ENCODE data around the gene ALG9. TPM values are rescaled to one million over a fixed set of nuclear protein-coding genes. Genes with fewer than 3 reads are reported as not detected.

ALG9 gene
- total RNA-seq, 4 donors from 2014 or later = 23.6 to 60.2 (median 49.4) TPM

GRCh38 chr11:111764621-111765020 is 106.8 kb downstream of the ALG9 start:
- H3K27ac ChIP-seq = peak overlapping the region; percentile 94 to 97
- peak overlapping the region in 1 of 2 donors; percentile 96 for H3K4me3 ChIP-seq
- H3K27me3 ChIP-seq = no peaks in the 10 kb centered on the region
- no peaks in the 10 kb centered on the region for H3K9me3 ChIP-seq
- no peak for DNase-seq
- intact Hi-C loops (cut with DNase I; ENCODE audit: low total_unique reads) = loop anchor here (5.0 kb wide), 1 partner anchor 162 kb away; the partner anchor contains the start of gene SIK2
- H3K36me3 ChIP-seq = peaks cover 0 to 2% of the 10 kb centered on the region in 2 donors
- no peak for TF ChIP-seq POLR2A (IDR thresholded peaks at IDR 0.05)
- no peak for TF ChIP-seq CTCF (IDR thresholded peaks at IDR 0.05)
- H3K4me1 ChIP-seq = no peaks in the 10 kb centered on the region

GRCh38 chr11:111762981-111763643 is 108.3 kb downstream of the ALG9 start:
- no peak for TF ChIP-seq POLR2A (IDR thresholded peaks at IDR 0.05)
- no peak for TF ChIP-seq CTCF (IDR thresholded peaks at IDR 0.05)
- H3K4me1 ChIP-seq = no peaks in the 10 kb centered on the region

GRCh38 chr11:111762526-111762925 is 108.9 kb downstream of the ALG9 start:
- Histone ChIP-seq H3K27ac (no peak overlapping the region), H3K27me3 (no peaks in the 10 kb centered on the region), H3K4me3 (no peak overlapping the region), H3K4me1 (no peaks in the 10 kb centered on the region), H3K36me3 (peaks cover 0 to 2% of the 10 kb centered on the region in 2 donors), H3K9me3 (no peaks in the 10 kb centered on the region)
- intact Hi-C loops (cut with DNase I; ENCODE audit: low total_unique reads) = no loop called here
- TF ChIP-seq POLR2A (IDR thresholded peaks at IDR 0.05) (no peak), CTCF (IDR thresholded peaks at IDR 0.05) (no peak)
- no peak for DNase-seq

More at GRCh38 chr11:111762981-111763643, 108.3 kb downstream of the ALG9 start:
- DNase-seq = no peak
- H3K4me3 ChIP-seq = no peak overlapping the region
- no peaks in the 10 kb centered on the region for H3K27me3 ChIP-seq
- H3K36me3 ChIP-seq = peaks cover 0 to 2% of the 10 kb centered on the region in 2 donors
- no peaks in the 10 kb centered on the region for H3K9me3 ChIP-seq
- intact Hi-C loops (cut with DNase I; ENCODE audit: low total_unique reads) = no loop called here
- H3K27ac ChIP-seq = no peak overlapping the region

- Histone ChIP-seq H3K36me3 (peaks cover 0 to 2% of the 10 kb centered on the region in 2 donors), H3K9me3 (no peaks in the 10 kb centered on the region), H3K27ac (no peak overlapping the region), H3K4me1 (no peaks in the 10 kb centered on the region), H3K4me3 (no peak overlapping the region), H3K27me3 (no peaks in the 10 kb centered on the region)
- TF ChIP-seq CTCF (IDR thresholded peaks at IDR 0.05) = no peak
- TF ChIP-seq POLR2A (IDR thresholded peaks at IDR 0.05) = no peak
- DNase-seq = no peak
- intact Hi-C loops (cut with DNase I; ENCODE audit: low total_unique reads) = no loop called here
Measured at GRCh38 chr11:111761036-111761435, 110.3 kb downstream of the ALG9 start.

- Histone ChIP-seq H3K9me3 (no peaks in the 10 kb centered on the region), H3K27ac (peak overlapping the region in 1 of 2 donors; percentile 17), H3K27me3 (no peaks in the 10 kb centered on the region), H3K4me3 (no peak overlapping the region), H3K36me3 (peaks cover 0 to 2% of the 10 kb centered on the region in 2 donors), H3K4me1 (no peaks in the 10 kb centered on the region)
- no peak for DNase-seq
- TF ChIP-seq CTCF (IDR thresholded peaks at IDR 0.05) (no peak), POLR2A (IDR thresholded peaks at IDR 0.05) (no peak)
- intact Hi-C loops (cut with DNase I; ENCODE audit: low total_unique reads) = no loop called here
Measured at GRCh38 chr11:111759778-111760407, 111.5 kb downstream of the ALG9 start.
